K562 (cell line): Measurements from ENCODE around the gene ZBTB38.

Experiments used
- CCNT2 ChIP-seq: IDR thresholded peaks from 2 replicates; pipeline ENCODE4 v1.6.1; 2011; ENCODE audit warnings: borderline replicate concordance, low read depth, mild to moderate bottlenecking, moderate library complexity, mixed read lengths, low read length; ENCODE audit not compliant: insufficient read length; ENCODE audit errors: extremely low read depth
- HCFC1 ChIP-seq: IDR thresholded peaks from 2 replicates; pipeline ENCODE4 v1.6.1; 2012; ENCODE audit warnings: low read depth, low read length, improper control_type of control experiment
- PHF20 ChIP-seq: fragments of 450-650 bp; IDR thresholded peaks from 2 replicates; pipeline ENCODE4 v1.6.1; 2018; ENCODE audit not compliant: partially characterized antibody
- SETDB1 ChIP-seq: IDR thresholded peaks from one replicate; pipeline ENCODE4 v1.6.1; 2012; ENCODE audit warnings: low read length, control low read depth, inconsistent platforms
- ZBTB1 ChIP-seq: sonication (generic); formaldehyde crosslinking; IDR thresholded peaks from 2 replicates; pipeline ENCODE4 v1.8.1; 2023; ENCODE audit warnings: missing genetic modification reagents, low read depth, mild to moderate bottlenecking, borderline replicate concordance
- ZFP1 ChIP-seq: fragments of 450-650 bp; formaldehyde crosslinking; IDR thresholded peaks from 2 replicates; pipeline ENCODE4 v1.4.0; 2020; ENCODE audit warnings: mild to moderate bottlenecking, mixed read lengths
- TF ChIP-seq, protein P1 (sequence below), 2 experiments: fragments of 450-650 bp; formaldehyde crosslinking in 1 of 2; IDR thresholded peaks; 2 replicates each; pipeline versions ENCODE4 v1.4.0 to v1.6.1; 2014 to 2020; ENCODE audit warnings: mild to moderate bottlenecking in 2 of 2, borderline replicate concordance in 1 of 2, low read depth in 1 of 2
- TF ChIP-seq, protein P2 (sequence below), 2 experiments: IDR thresholded peaks; 2 replicates each; pipeline ENCODE4 v1.6.1; 2011; ENCODE audit warnings: borderline replicate concordance in 1 of 2, control low read depth in 1 of 2, low read depth in 1 of 2, low read length in 1 of 2, mild to moderate bottlenecking in 1 of 2, mixed read lengths in 1 of 2, moderate library complexity in 1 of 2; ENCODE audit not compliant: insufficient read depth in 1 of 2, insufficient read length in 1 of 2, poor library complexity in 1 of 2, severe bottlenecking in 1 of 2; ENCODE audit errors: extremely low read depth in 1 of 2
- TF ChIP-seq, protein P3 (sequence below), 3 experiments: IDR thresholded peaks in 2 of 3; conservative IDR thresholded peaks in 1 of 3; 2 replicates each; pipeline ENCODE4 v1.5.1; 2011 to 2012; ENCODE audit warnings: low read length in 3 of 3, mild to moderate bottlenecking in 3 of 3, control low read depth in 2 of 3, improper control_type of control experiment in 1 of 3, inconsistent platforms in 1 of 3, low read depth in 1 of 3, mixed read lengths in 1 of 3, moderate library complexity in 1 of 3; ENCODE audit not compliant: insufficient read depth in 2 of 3

- TF ChIP-seq, protein P1, sequence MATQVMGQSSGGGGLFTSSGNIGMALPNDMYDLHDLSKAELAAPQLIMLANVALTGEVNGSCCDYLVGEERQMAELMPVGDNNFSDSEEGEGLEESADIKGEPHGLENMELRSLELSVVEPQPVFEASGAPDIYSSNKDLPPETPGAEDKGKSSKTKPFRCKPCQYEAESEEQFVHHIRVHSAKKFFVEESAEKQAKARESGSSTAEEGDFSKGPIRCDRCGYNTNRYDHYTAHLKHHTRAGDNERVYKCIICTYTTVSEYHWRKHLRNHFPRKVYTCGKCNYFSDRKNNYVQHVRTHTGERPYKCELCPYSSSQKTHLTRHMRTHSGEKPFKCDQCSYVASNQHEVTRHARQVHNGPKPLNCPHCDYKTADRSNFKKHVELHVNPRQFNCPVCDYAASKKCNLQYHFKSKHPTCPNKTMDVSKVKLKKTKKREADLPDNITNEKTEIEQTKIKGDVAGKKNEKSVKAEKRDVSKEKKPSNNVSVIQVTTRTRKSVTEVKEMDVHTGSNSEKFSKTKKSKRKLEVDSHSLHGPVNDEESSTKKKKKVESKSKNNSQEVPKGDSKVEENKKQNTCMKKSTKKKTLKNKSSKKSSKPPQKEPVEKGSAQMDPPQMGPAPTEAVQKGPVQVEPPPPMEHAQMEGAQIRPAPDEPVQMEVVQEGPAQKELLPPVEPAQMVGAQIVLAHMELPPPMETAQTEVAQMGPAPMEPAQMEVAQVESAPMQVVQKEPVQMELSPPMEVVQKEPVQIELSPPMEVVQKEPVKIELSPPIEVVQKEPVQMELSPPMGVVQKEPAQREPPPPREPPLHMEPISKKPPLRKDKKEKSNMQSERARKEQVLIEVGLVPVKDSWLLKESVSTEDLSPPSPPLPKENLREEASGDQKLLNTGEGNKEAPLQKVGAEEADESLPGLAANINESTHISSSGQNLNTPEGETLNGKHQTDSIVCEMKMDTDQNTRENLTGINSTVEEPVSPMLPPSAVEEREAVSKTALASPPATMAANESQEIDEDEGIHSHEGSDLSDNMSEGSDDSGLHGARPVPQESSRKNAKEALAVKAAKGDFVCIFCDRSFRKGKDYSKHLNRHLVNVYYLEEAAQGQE (IDR thresholded peaks at IDR 0.05; ENCODE audit: borderline replicate concordance): no peak
- TF ChIP-seq, protein P1 (CRISPR knock-in tag; IDR thresholded peaks at IDR 0.05; ENCODE audit: low read depth): no peak
- TF ChIP-seq, protein P2, sequence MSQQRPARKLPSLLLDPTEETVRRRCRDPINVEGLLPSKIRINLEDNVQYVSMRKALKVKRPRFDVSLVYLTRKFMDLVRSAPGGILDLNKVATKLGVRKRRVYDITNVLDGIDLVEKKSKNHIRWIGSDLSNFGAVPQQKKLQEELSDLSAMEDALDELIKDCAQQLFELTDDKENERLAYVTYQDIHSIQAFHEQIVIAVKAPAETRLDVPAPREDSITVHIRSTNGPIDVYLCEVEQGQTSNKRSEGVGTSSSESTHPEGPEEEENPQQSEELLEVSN (IDR thresholded peaks at IDR 0.05; ENCODE audit: borderline replicate concordance in 1 of 2, extremely low read depth in 1 of 2, insufficient read depth in 1 of 2, insufficient read length in 1 of 2, low read depth in 1 of 2, low read length in 1 of 2, poor library complexity in 1 of 2, severe bottlenecking in 1 of 2): no peak
- TF ChIP-seq ZBTB1 (CRISPR knock-in tag) (no peak), SETDB1 (no peak), CCNT2 (no peak), PHF20 (no peak), ZFP1 (CRISPR knock-in tag) (no peak), HCFC1 (no peak)
- TF ChIP-seq, protein P3, sequence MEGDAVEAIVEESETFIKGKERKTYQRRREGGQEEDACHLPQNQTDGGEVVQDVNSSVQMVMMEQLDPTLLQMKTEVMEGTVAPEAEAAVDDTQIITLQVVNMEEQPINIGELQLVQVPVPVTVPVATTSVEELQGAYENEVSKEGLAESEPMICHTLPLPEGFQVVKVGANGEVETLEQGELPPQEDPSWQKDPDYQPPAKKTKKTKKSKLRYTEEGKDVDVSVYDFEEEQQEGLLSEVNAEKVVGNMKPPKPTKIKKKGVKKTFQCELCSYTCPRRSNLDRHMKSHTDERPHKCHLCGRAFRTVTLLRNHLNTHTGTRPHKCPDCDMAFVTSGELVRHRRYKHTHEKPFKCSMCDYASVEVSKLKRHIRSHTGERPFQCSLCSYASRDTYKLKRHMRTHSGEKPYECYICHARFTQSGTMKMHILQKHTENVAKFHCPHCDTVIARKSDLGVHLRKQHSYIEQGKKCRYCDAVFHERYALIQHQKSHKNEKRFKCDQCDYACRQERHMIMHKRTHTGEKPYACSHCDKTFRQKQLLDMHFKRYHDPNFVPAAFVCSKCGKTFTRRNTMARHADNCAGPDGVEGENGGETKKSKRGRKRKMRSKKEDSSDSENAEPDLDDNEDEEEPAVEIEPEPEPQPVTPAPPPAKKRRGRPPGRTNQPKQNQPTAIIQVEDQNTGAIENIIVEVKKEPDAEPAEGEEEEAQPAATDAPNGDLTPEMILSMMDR (IDR thresholded peaks at IDR 0.05 in 2 of 3, conservative IDR thresholded peaks at IDR 0.05 in 1 of 3; ENCODE audit: insufficient read depth in 2 of 3, low read depth in 1 of 3, low read length in 3 of 3): no peak
These were observed 31.4 kb upstream of the ZBTB38 start for GRCh38 chr3:141336672-141337522.
